GF-D8 (cell line): ENCODE measurements around the gene PIK3CB.

Source experiments
- DNase-seq: peaks from one replicate; lab custom pipeline; 2025; lab: John Stamatoyannopoulos, UW

Gene PIK3CB

GRCh38 chr3:138834596-138835396 lies at the start of gene PIK3CB:
Gene PIK3CB, minus strand, starts transcription at chr3:138834928. Its CDS starts 75,585 bp downstream, at chr3:138759343.
- peak; percentile 68 for DNase-seq

GRCh38 chr3:138881233-138881632 lies 46.5 kb upstream of the PIK3CB start:
- no peak for DNase-seq

GRCh38 chr3:138879541-138880380 lies 45.0 kb upstream of the PIK3CB start:
- DNase-seq = no peak

GRCh38 chr3:138877226-138877625 lies 42.5 kb upstream of the PIK3CB start:
- no peak for DNase-seq

- peak; percentile 100 for DNase-seq
Measured at GRCh38 chr3:138875754-138876664, 41.3 kb upstream of the PIK3CB start.

GRCh38 chr3:138875096-138875753 lies 40.5 kb upstream of the PIK3CB start:
- DNase-seq = no peak

GRCh38 chr3:138873471-138874278 lies 38.9 kb upstream of the PIK3CB start:
- no peak for DNase-seq

GRCh38 chr3:138872632-138873031 lies 37.9 kb upstream of the PIK3CB start:
- no peak for DNase-seq

GRCh38 chr3:138867996-138868395 lies 33.3 kb upstream of the PIK3CB start:
- no peak for DNase-seq

GRCh38 chr3:138863776-138864113 lies 29.0 kb upstream of the PIK3CB start:
- DNase-seq = no peak

- no peak for DNase-seq
Measured at GRCh38 chr3:138862924-138863775, 28.4 kb upstream of the PIK3CB start.

- DNase-seq = peak; percentile 38
Measured at GRCh38 chr3:138862531-138862923, 27.8 kb upstream of the PIK3CB start.

GRCh38 chr3:138861798-138862197 lies 27.1 kb upstream of the PIK3CB start:
- no peak for DNase-seq

- DNase-seq = no peak
Measured at GRCh38 chr3:138856799-138857198, 22.1 kb upstream of the PIK3CB start.

- DNase-seq = no peak
Measured at GRCh38 chr3:138854940-138855339, 20.2 kb upstream of the PIK3CB start.

GRCh38 chr3:138854204-138854603 lies 19.5 kb upstream of the PIK3CB start:
- no peak for DNase-seq

GRCh38 chr3:138850151-138850550 lies 15.4 kb upstream of the PIK3CB start:
- no peak for DNase-seq

GRCh38 chr3:138849222-138849940 lies 14.7 kb upstream of the PIK3CB start:
- no peak for DNase-seq

- no peak for DNase-seq
Measured at GRCh38 chr3:138848696-138849095, 14.0 kb upstream of the PIK3CB start.
